K562 (cell line): ENCODE results near the gene ZNF776. TPM values are rescaled to one million over a fixed set of nuclear protein-coding genes. Genes with fewer than 3 reads are reported as not detected.

Source experiments
- ADNP ChIP-seq: fragments of 200-800 bp; sonication (Bioruptor generic); IDR thresholded peaks from 2 replicates; pipeline ENCODE4 v1.6.1; 2016; ENCODE audit warnings: missing genetic modification characterization, missing compliant biosample characterization
- BMI1 ChIP-seq: fragments of 150-350 bp; IDR thresholded peaks from 2 replicates; pipeline ENCODE4 v1.6.1; 2014; ENCODE audit warnings: low read length
- ETS2 ChIP-seq: IDR thresholded peaks from 2 replicates; pipeline ENCODE4 v1.6.1; 2016; ENCODE audit warnings: borderline replicate concordance, missing genetic modification characterization, mild to moderate bottlenecking, moderate library complexity, missing compliant biosample characterization; ENCODE audit not compliant: poor library complexity, severe bottlenecking
- HDAC2 ChIP-seq: fragments of 450-650 bp; IDR thresholded peaks from 2 replicates; pipeline ENCODE4 v1.6.1; 2016; ENCODE audit warnings: mild to moderate bottlenecking
- HDGF ChIP-seq: fragments of 450-650 bp; IDR thresholded peaks from 2 replicates; pipeline ENCODE4 v1.6.1; 2016
- HNRNPL ChIP-seq: fragments of 200-400 bp; formaldehyde crosslinking; IDR thresholded peaks from 2 replicates; pipeline ENCODE4 v1.6.1; 2017; ENCODE audit warnings: low read depth, mild to moderate bottlenecking, low read length
- NFE2L1 ChIP-seq: fragments of 450-650 bp; IDR thresholded peaks from 2 replicates; pipeline ENCODE4 v1.6.1; 2016; ENCODE audit warnings: missing genetic modification characterization, low read depth, mild to moderate bottlenecking, missing compliant biosample characterization, moderate library complexity, borderline replicate concordance
- NFXL1 ChIP-seq: fragments of 450-650 bp; formaldehyde crosslinking; IDR thresholded peaks from 2 replicates; pipeline ENCODE4 v1.4.0; 2021; ENCODE audit warnings: mild to moderate bottlenecking
- POU5F1 ChIP-seq: fragments of 150-350 bp; IDR thresholded peaks from 2 replicates; pipeline ENCODE4 v1.6.1; 2014; ENCODE audit warnings: borderline replicate concordance, low read length, low read depth, mild to moderate bottlenecking; ENCODE audit not compliant: partially characterized antibody
- PYGO2 ChIP-seq: fragments of 450-650 bp; IDR thresholded peaks from 2 replicates; pipeline ENCODE4 v1.6.1; 2016; ENCODE audit warnings: mild to moderate bottlenecking, missing genetic modification characterization, moderate library complexity, missing compliant biosample characterization
- TCF7L2 ChIP-seq: fragments of 150-350 bp; IDR thresholded peaks from 2 replicates; pipeline ENCODE4 v1.6.1; 2016; ENCODE audit warnings: low read depth, mild to moderate bottlenecking, low read length, moderate library complexity
- XRCC4 ChIP-seq: IDR thresholded peaks from one replicate; pipeline ENCODE4 v1.6.1; 2011; ENCODE audit not compliant: insufficient read depth, insufficient read length; ENCODE audit errors: extremely low read depth
- ZC3H11A ChIP-seq: IDR thresholded peaks from 2 replicates; pipeline ENCODE4 v1.6.1; 2012; ENCODE audit warnings: low read depth, low read length, improper control_type of control experiment
- ZNF146 ChIP-seq: IDR thresholded peaks from one replicate; pipeline ENCODE4 v1.6.1; 2018; ENCODE audit warnings: missing compliant biosample characterization; ENCODE audit not compliant: unreplicated experiment
- ZNF830 ChIP-seq: fragments of 250-450 bp; sonication (Bioruptor Pico); IDR thresholded peaks from 2 replicates; pipeline ENCODE4 v1.5.0; 2021; ENCODE audit warnings: mild to moderate bottlenecking
- ZZZ3 ChIP-seq: fragments of 450-650 bp; IDR thresholded peaks from 2 replicates; pipeline ENCODE4 v1.6.1; 2016; ENCODE audit warnings: antibody characterized with exemption, mild to moderate bottlenecking, moderate library complexity
- polyA plus RNA-seq, 8 experiments: library from polyadenylated mRNA; depleted of rRNA in 4 of 8; stranded (reverse) in 5 of 8; unstranded in 3 of 8; fragments of >200 nt; fragmentation: Nextera tagmentation in 2 of 8; fragmentation: Illumina TruSeq in 1 of 8; extraction: Ambion mirVana in 2 of 8; extraction: Trizol in 1 of 8; gene quantifications; 2 replicates each; pipeline versions ENCODE4 v1.2.1 to v1.2.3, GENCODE V29; 2011 to 2014; ENCODE audit warnings: inconsistent platforms in 1 of 8, missing spikeins in 1 of 8
- total RNA-seq, 7 experiments: library from RNA; depleted of rRNA in 6 of 7; stranded (reverse); fragments of >200 nt in 6 of 7; fragmentation: Illumina TruSeq in 2 of 7; extraction: Trizol in 2 of 7; gene quantifications; 2 replicates each; pipeline versions ENCODE4 v1.2.1 to v1.2.3, GENCODE V29; 2011 to 2021; ENCODE audit warnings: low replicate concordance in 1 of 7
- TF ChIP-seq, protein P1 (sequence below): fragments of 200-800 bp; sonication (Bioruptor generic); IDR thresholded peaks from 2 replicates; pipeline ENCODE4 v1.6.1; 2017; ENCODE audit warnings: missing genetic modification characterization, missing compliant biosample characterization
- TF ChIP-seq, protein P2 (sequence below): fragments of 250-450 bp; sonication (Bioruptor Pico); IDR thresholded peaks from 2 replicates; pipeline ENCODE4 v1.5.1; 2021; ENCODE audit warnings: mild to moderate bottlenecking
- TF ChIP-seq, protein P3 (sequence below): fragments of 450-650 bp; formaldehyde crosslinking; IDR thresholded peaks from 2 replicates; pipeline ENCODE4 v1.4.0; 2020; ENCODE audit warnings: mild to moderate bottlenecking, moderate library complexity

ZNF776 gene
- total and polyA plus RNA-seq, 9 of the 15 experiments (the other 6 are each of a cell fraction or from before 2014, with no cell fraction given): 2.2 to 16.9 (median 8.2) TPM

DNA sequence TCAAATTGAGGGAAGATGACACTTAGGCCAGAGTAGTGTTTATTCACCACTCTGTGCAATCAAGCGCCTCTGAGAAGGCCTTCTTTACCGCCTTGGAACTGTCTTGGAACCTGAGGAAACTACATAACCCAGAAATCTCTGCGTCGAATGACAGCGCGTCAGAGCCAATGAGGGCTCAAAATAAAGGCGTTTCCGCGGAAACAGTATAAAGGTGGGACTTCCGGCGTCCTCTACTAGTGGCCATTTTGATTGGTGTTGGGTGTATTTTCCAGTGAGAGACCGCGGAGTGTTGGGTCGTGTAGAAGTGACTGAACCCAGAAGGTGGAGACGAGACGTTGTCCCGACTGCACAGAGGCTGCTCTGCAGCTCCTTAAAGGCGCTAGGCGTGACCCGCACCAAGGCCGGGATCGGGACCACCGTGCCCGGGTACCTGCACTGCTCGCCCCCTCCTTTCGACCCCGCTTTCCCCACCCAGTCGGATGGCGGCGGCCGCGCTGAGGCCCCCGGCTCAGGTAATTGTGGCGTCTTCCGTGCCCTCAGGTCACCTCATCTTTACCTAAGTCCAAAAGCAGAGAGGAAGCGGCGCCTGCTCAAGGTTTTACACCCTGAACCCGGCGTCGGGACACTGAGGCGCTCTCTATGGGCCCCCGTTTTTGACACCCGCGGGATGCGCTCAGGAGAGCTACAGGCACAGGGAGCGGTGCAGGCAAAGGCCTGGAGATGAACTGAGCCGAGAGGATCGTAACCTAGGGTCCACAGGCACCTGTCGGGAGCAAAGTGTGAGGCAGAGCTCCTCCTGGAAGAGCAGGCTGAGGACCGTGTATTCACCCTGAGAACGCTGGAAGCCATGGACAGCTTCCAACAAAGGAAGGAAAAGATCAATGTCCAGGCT lies at the start of gene ZNF776 (continued):
- TF ChIP-seq ZZZ3 (no peak), POU5F1 (no peak), ETS2 (tag) (no peak), ZNF830 (CRISPR knock-in tag) (no peak), NFE2L1 (tag) (no peak), ZC3H11A (no peak), TCF7L2 (no peak), ADNP (no peak), HNRNPL (no peak), BMI1 (no peak), NFXL1 (CRISPR knock-in tag) (no peak), HDAC2 (no peak), XRCC4 (no peak), PYGO2 (no peak), HDGF (no peak), ZNF146 (CRISPR knock-in tag) (no peak)
- TF ChIP-seq, protein P1, sequence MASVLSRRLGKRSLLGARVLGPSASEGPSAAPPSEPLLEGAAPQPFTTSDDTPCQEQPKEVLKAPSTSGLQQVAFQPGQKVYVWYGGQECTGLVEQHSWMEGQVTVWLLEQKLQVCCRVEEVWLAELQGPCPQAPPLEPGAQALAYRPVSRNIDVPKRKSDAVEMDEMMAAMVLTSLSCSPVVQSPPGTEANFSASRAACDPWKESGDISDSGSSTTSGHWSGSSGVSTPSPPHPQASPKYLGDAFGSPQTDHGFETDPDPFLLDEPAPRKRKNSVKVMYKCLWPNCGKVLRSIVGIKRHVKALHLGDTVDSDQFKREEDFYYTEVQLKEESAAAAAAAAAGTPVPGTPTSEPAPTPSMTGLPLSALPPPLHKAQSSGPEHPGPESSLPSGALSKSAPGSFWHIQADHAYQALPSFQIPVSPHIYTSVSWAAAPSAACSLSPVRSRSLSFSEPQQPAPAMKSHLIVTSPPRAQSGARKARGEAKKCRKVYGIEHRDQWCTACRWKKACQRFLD (CRISPR knock-in tag): no peak
- TF ChIP-seq, protein P2, sequence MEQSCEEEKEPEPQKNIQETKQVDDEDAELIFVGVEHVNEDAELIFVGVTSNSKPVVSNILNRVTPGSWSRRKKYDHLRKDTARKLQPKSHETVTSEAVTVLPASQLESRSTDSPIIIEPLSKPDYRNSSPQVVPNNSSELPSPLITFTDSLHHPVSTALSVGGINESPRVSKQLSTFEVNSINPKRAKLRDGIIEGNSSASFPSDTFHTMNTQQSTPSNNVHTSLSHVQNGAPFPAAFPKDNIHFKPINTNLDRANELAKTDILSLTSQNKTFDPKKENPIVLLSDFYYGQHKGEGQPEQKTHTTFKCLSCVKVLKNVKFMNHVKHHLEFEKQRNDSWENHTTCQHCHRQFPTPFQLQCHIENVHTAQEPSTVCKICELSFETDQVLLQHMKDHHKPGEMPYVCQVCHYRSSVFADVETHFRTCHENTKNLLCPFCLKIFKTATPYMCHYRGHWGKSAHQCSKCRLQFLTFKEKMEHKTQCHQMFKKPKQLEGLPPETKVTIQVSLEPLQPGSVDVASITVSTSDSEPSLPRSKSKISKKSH (CRISPR knock-in tag): no peak
- TF ChIP-seq, protein P3, sequence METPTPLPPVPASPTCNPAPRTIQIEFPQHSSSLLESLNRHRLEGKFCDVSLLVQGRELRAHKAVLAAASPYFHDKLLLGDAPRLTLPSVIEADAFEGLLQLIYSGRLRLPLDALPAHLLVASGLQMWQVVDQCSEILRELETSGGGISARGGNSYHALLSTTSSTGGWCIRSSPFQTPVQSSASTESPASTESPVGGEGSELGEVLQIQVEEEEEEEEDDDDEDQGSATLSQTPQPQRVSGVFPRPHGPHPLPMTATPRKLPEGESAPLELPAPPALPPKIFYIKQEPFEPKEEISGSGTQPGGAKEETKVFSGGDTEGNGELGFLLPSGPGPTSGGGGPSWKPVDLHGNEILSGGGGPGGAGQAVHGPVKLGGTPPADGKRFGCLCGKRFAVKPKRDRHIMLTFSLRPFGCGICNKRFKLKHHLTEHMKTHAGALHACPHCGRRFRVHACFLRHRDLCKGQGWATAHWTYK (CRISPR knock-in tag): no peak
